Astrocyte (in vitro differentiated cells and primary cell): Measurements from ENCODE around the gene CROCC.

ENCODE experiments used
- CTCF ChIP-seq: IDR thresholded peaks from 2 replicates; pipeline ENCODE4 v1.5.1; 2011; ENCODE audit warnings: low read depth, mild to moderate bottlenecking, inconsistent platforms, low read length, moderate library complexity; ENCODE audit not compliant: insufficient read depth
- EZH2 ChIP-seq: IDR thresholded peaks from 2 replicates; pipeline ENCODE4 v1.6.1; 2012; ENCODE audit warnings: mild to moderate bottlenecking, low read length, inconsistent platforms; ENCODE audit not compliant: insufficient read depth

DNA sequence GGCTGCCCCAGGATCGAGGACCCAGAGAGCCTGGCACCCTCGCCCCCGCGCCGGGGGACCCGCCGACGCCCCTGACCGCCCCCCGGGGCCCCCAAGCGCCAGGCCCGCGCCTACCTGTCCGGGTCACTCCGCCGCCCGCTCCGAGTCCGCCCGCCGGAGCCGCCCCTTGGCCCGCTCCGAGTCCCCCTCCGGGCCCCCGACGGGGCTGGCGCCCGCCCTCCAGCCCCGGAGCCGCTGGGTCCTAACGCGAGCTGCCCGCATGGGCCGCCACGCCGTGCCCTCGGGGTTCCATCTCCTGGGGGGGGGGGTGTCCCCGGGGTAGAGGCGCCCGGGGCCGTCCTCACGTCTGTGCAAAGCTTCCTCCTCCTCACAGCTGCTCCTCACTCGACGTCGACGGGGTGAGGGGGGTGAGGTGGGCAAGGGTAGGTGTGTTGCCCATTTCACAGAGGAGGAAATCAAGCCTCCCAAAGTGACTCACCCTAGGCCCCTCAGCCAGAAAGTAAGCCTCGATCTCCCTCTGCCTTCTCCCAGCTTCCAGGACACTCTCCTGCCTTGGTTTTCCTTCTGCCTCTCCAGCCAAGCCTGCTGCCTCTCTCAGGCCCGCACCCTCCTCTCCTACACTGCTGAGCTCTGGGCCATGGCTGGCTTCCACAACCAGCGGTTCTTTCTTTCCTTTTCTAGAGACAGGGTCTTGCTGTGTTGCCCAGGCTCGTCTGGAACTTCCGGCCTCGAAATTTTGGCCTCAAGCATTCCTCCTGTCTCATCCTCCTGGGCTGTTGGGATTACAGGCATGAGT, 58.9 kb downstream of the CROCC start, which contains the start of gene MFAP2:
- TF ChIP-seq CTCF = no peak
- no peak for TF ChIP-seq EZH2
